Testis (tissue), 5 donors: ENCODE data around the gene NR3C1. TPM values are rescaled to one million over a fixed set of nuclear protein-coding genes. Genes with fewer than 3 reads are reported as not detected.

Source experiments
- DNase-seq: peaks from one replicate; pipeline ENCODE4 v3.0.0-alpha.2; 2019
- H3K27ac ChIP-seq, 2 donors: fragments of 200-600 bp; sonication (generic); one replicate each; pipeline ENCODE4 v1.5.1; 2019
- H3K27me3 ChIP-seq: fragments of 200-600 bp; sonication (generic); one replicate; pipeline ENCODE4 v1.5.1; 2019
- H3K36me3 ChIP-seq: fragments of 200-600 bp; sonication (generic); one replicate; pipeline ENCODE4 v1.5.1; 2017; ENCODE audit warnings: low read depth; ENCODE audit errors: missing control alignments
- H3K4me1 ChIP-seq: fragments of 200-600 bp; sonication (generic); one replicate; pipeline ENCODE4 v1.5.1; 2019
- H3K4me3 ChIP-seq, 2 donors: fragments of 200-600 bp; sonication (generic); one replicate each; pipeline ENCODE4 v1.5.1; 2017 to 2019
- H3K9me3 ChIP-seq: fragments of 200-600 bp; sonication (generic); one replicate; pipeline ENCODE4 v1.5.1; 2017
- CTCF ChIP-seq, 3 experiments: fragments of 450-650 bp in 2 of 3; fragments of 200-600 bp in 1 of 3; sonication (generic) in 1 of 3; IDR thresholded peaks; one replicate each; pipeline ENCODE4 v1.5.1; 2016 to 2019; ENCODE audit warnings: antibody characterized with exemption in 3 of 3, mild to moderate bottlenecking in 2 of 3, moderate library complexity in 1 of 3
- POLR2A ChIP-seq: fragments of 450-650 bp; IDR thresholded peaks from one replicate; pipeline ENCODE4 v1.6.1; 2017; ENCODE audit warnings: antibody characterized with exemption, mild to moderate bottlenecking, moderate library complexity
- WGBS, 2 donors: methylation state at CpG; one replicate each; pipeline ENCODE4 v1.1.5; 2018; 5-methylcytosine and 5-hydroxymethylcytosine counted together
- intact Hi-C: fragments of 100-400 bp; cut with DNase I; formaldehyde crosslinking; loops from one replicate; pipeline ENCODE4 v1.15.1; 2023; ENCODE audit warnings: low total_unique reads
- long read RNA-seq, 2 donors: transcript quantifications; one replicate each; lab custom pipeline, GENCODE V29; 2026
- polyA plus RNA-seq: library from polyadenylated mRNA; stranded (reverse); fragments of 350-450 nt; fragmentation: Illumina TruSeq; extraction: RNeasy Lipid Tissue Mini Kit (QIAGEN cat#74804); gene quantifications from one replicate; pipeline ENCODE4 v1.2.3, GENCODE V29; 2014; ENCODE audit warnings: low read depth, low replicate concordance; ENCODE audit not compliant: insufficient read depth
- total RNA-seq, 2 donors: library from RNA; depleted of rRNA; stranded (reverse); fragments of >200 nt; gene quantifications; one replicate each; pipeline ENCODE4 v1.2.3, GENCODE V29; 2016

NR3C1 gene
- total RNA-seq = 10 to 100 TPM; 34.3 to 37.7 TPM
- polyA plus RNA-seq = 33.2 TPM
- long read RNA-seq, donor 1, full-length matches to known transcripts = 1 of 6 reads
- long read RNA-seq, donor 1, partial matches to known transcripts = 5 of 6 reads
- long read RNA-seq, donor 1, other reads (novel, unspliced or antisense) = 0 of 6 reads
- long read RNA-seq, donor 2, full-length matches to known transcripts = 6 of 11 reads
- long read RNA-seq, donor 2, partial matches to known transcripts = 5 of 11 reads
- long read RNA-seq, donor 2, other reads (novel, unspliced or antisense) = 0 of 11 reads

GRCh38 chr5:143403593-143404415, at the start of gene NR3C1:
Gene NR3C1, minus strand, starts transcription at chr5:143403686. Its CDS starts 2,847 bp downstream, at chr5:143400839.
- TF ChIP-seq POLR2A (no peak), CTCF (IDR thresholded peaks at IDR 0.05) (peak; percentile 41 to 63 (median 43))
- H3K36me3 ChIP-seq = no peaks in the 10 kb centered on the region
- H3K4me1 ChIP-seq = peaks cover 22% of the 10 kb centered on the region
- 0 to 1% methylated on average over 27 to 73 of the region's 114 CpGs for WGBS, 2 donors
- intact Hi-C loops = loop anchor here (10.0 kb wide), 1 partner anchor 421 kb away; no protein-coding TSS in a partner anchor
- peak; percentile 86 for DNase-seq
- peak within 1 kb of the TSS; percentile 87 to 91 for H3K4me3 ChIP-seq
- peak within 1 kb of the TSS; percentile 97 to 98 for H3K27ac ChIP-seq
- no peaks in the 10 kb centered on the region for H3K27me3 ChIP-seq
- no peaks in the 10 kb centered on the region for H3K9me3 ChIP-seq

GRCh38 chr5:143449772-143450171, 46.3 kb upstream of the NR3C1 start:
- H3K27me3 ChIP-seq = no peaks in the 10 kb centered on the region
- intact Hi-C loops = no loop called here
- H3K36me3 ChIP-seq = no peaks in the 10 kb centered on the region
- H3K4me1 ChIP-seq = no peaks in the 10 kb centered on the region
- no peak for DNase-seq
- H3K4me3 ChIP-seq = no peak overlapping the region
- WGBS, 2 donors = 95 to 98% methylated on average over 5 of the region's 5 CpGs
- no peaks in the 10 kb centered on the region for H3K9me3 ChIP-seq
- H3K27ac ChIP-seq = no peak overlapping the region
- no peak for TF ChIP-seq POLR2A
- no peak for TF ChIP-seq CTCF (IDR thresholded peaks at IDR 0.05)

GRCh38 chr5:143448518-143448917, 45.0 kb upstream of the NR3C1 start:
- no peaks in the 10 kb centered on the region for H3K4me1 ChIP-seq
- no peaks in the 10 kb centered on the region for H3K9me3 ChIP-seq
- H3K27ac ChIP-seq = no peak overlapping the region
- intact Hi-C loops = no loop called here
- DNase-seq = no peak
- TF ChIP-seq POLR2A = no peak
- TF ChIP-seq CTCF (IDR thresholded peaks at IDR 0.05) = no peak
- H3K4me3 ChIP-seq = no peak overlapping the region
- H3K36me3 ChIP-seq = no peaks in the 10 kb centered on the region
- no peaks in the 10 kb centered on the region for H3K27me3 ChIP-seq

GRCh38 chr5:143447983-143448382, 44.5 kb upstream of the NR3C1 start:
- intact Hi-C loops = no loop called here
- Histone ChIP-seq H3K4me3 (no peak overlapping the region), H3K9me3 (no peaks in the 10 kb centered on the region), H3K27ac (no peak overlapping the region), H3K36me3 (no peaks in the 10 kb centered on the region), H3K4me1 (no peaks in the 10 kb centered on the region), H3K27me3 (no peaks in the 10 kb centered on the region)
- TF ChIP-seq POLR2A = no peak
- TF ChIP-seq CTCF (IDR thresholded peaks at IDR 0.05) = no peak
- 86 to 90% methylated on average over 1 of the region's 1 CpG for WGBS, 2 donors
- DNase-seq = no peak
